SK-N-SH (cell line): Measurements from ENCODE around the gene PODNL1. TPM values are rescaled to one million over a fixed set of nuclear protein-coding genes. Genes with fewer than 3 reads are reported as not detected.

Source experiments
- CTCF ChIA-PET: fragments of 300-600, 350-600 bp; formaldehyde crosslinking; extraction: SDS; loops from one replicate; lab custom pipeline; 2021; lab: Yijun Ruan, JAX
- POLR2A ChIA-PET: fragments of 350-600 bp; sonication (Branson Sonifier 250); formaldehyde crosslinking; extraction: SDS; loops from one replicate; lab custom pipeline; 2020; ENCODE audit warnings: antibody characterized with exemption, inconsistent platforms; lab: Yijun Ruan, JAX
- DNase-seq: peaks from one replicate; pipeline ENCODE4 v3.0.0; 2012
- H2AFZ ChIP-seq: fragments of 200-600 bp; sonication (generic); 2 replicates; pipeline ENCODE4 v1.8.1; 2016; ENCODE audit warnings: antibody characterized with exemption, mild to moderate bottlenecking, low read depth
- H3F3A ChIP-seq: fragments of 200-600 bp; sonication (generic); replicated peaks from 2 replicates; pipeline ENCODE3; 2016; ENCODE audit warnings: antibody characterized with exemption, mild to moderate bottlenecking; ENCODE audit not compliant: insufficient read depth
- H3K27ac ChIP-seq, 2 experiments: fragments of 200-500 bp in 1 of 2; fragments of 200-600 bp in 1 of 2; sonication (Bioruptor generic) in 1 of 2; sonication (generic), shearing (Covaris generic) in 1 of 2; 2 replicates each; pipeline versions ENCODE4 v1.5.1 to v1.6.1; 2014 to 2016; ENCODE audit warnings: low read depth in 2 of 2, inconsistent platforms in 1 of 2, low read length in 1 of 2, mild to moderate bottlenecking in 1 of 2, mixed read lengths in 1 of 2
- H3K27me3 ChIP-seq: fragments of 200-600 bp; sonication (generic), shearing (Covaris generic); 2 replicates; pipeline ENCODE4 v1.6.1; 2016; ENCODE audit warnings: mixed run types; ENCODE audit not compliant: insufficient read depth
- H3K36me3 ChIP-seq, 2 experiments: fragments of 200-500 bp in 1 of 2; fragments of 200-600 bp in 1 of 2; sonication (Bioruptor generic) in 1 of 2; sonication (generic) in 1 of 2; replicated peaks in 1 of 2; 2 replicates each; pipeline versions ENCODE3 to v1.5.1; 2014 to 2016; ENCODE audit warnings: low read length in 1 of 2, mild to moderate bottlenecking in 1 of 2; ENCODE audit not compliant: insufficient read depth in 2 of 2, control insufficient read depth in 1 of 2
- H3K4me1 ChIP-seq, 2 experiments: fragments of 200-500 bp in 1 of 2; fragments of 200-600 bp in 1 of 2; sonication (Bioruptor generic) in 1 of 2; sonication (generic), shearing (Covaris generic) in 1 of 2; 2 replicates each; pipeline versions ENCODE4 v1.5.1 to v1.6.1; 2014 to 2016; ENCODE audit warnings: low read depth in 1 of 2, low read length in 1 of 2, mixed run types in 1 of 2; ENCODE audit not compliant: insufficient read depth in 2 of 2, control insufficient read depth in 1 of 2
- H3K4me2 ChIP-seq: fragments of 200-600 bp; sonication (generic), shearing (Covaris generic); 2 replicates; pipeline ENCODE4 v1.6.1; 2017; ENCODE audit warnings: mixed run types
- H3K4me3 ChIP-seq, 2 experiments: fragments of 200-500 bp in 1 of 2; fragments of 200-600 bp in 1 of 2; sonication (Bioruptor generic) in 1 of 2; sonication (generic), shearing (Covaris generic) in 1 of 2; 2 replicates each; pipeline versions ENCODE4 v1.5.1 to v1.8.1; 2014 to 2016; ENCODE audit warnings: low read depth in 2 of 2, inconsistent platforms in 1 of 2, low read length in 1 of 2, mild to moderate bottlenecking in 1 of 2, mixed read lengths in 1 of 2, moderate library complexity in 1 of 2
- H3K79me2 ChIP-seq: fragments of 200-600 bp; sonication (generic); 2 replicates; pipeline ENCODE4 v1.8.1; 2017; ENCODE audit warnings: mild to moderate bottlenecking; ENCODE audit not compliant: insufficient read depth
- H3K9ac ChIP-seq: fragments of 200-600 bp; sonication (generic); 2 replicates; pipeline ENCODE4 v1.6.1; 2017; ENCODE audit warnings: mixed run types
- H3K9me2 ChIP-seq: fragments of 200-600 bp; sonication (generic); 2 replicates; pipeline ENCODE4 v1.6.1; 2017; ENCODE audit warnings: mixed run types
- H3K9me3 ChIP-seq: fragments of 200-600 bp; sonication (generic); 2 replicates; pipeline ENCODE4 v1.6.1; 2017; ENCODE audit warnings: mixed run types, mild to moderate bottlenecking, moderate library complexity
- H4K20me1 ChIP-seq: fragments of 200-600 bp; sonication (generic); 2 replicates; pipeline ENCODE4 v1.6.1; 2017; ENCODE audit warnings: mild to moderate bottlenecking, mixed run types; ENCODE audit not compliant: insufficient read depth
- CHD2 ChIP-seq: fragments of 150-350 bp; IDR thresholded peaks from 2 replicates; pipeline ENCODE4 v1.6.1; 2018; ENCODE audit warnings: low read length; ENCODE audit not compliant: partially characterized antibody
- EZH2phosphoT487 ChIP-seq: fragments of 200-600 bp; sonication (generic); IDR thresholded peaks from 2 replicates; pipeline ENCODE4 v1.6.1; 2017; ENCODE audit warnings: low read depth, mixed run types, mild to moderate bottlenecking, antibody characterized with exemption, moderate library complexity, borderline replicate concordance
- FOSL2 ChIP-seq: IDR thresholded peaks from 2 replicates; pipeline ENCODE4 v1.4.0; 2012; ENCODE audit warnings: low read depth, mild to moderate bottlenecking, moderate library complexity, borderline replicate concordance
- FOXJ3 ChIP-seq: sonication (generic); formaldehyde crosslinking; IDR thresholded peaks from 2 replicates; pipeline ENCODE4 v1.5.1; 2020; ENCODE audit warnings: mild to moderate bottlenecking, missing genetic modification reagents
- FOXM1 ChIP-seq: IDR thresholded peaks from 2 replicates; pipeline ENCODE4 v1.4.0; 2012; ENCODE audit warnings: low read depth, mild to moderate bottlenecking
- GATA2 ChIP-seq: sonication (generic); formaldehyde crosslinking; IDR thresholded peaks from 2 replicates; pipeline ENCODE4 v1.5.0; 2020; ENCODE audit warnings: mild to moderate bottlenecking, missing genetic modification reagents
- MEF2A ChIP-seq: IDR thresholded peaks from 2 replicates; pipeline ENCODE4 v1.4.0; 2012; ENCODE audit warnings: low read depth, borderline replicate concordance
- MXI1 ChIP-seq: IDR thresholded peaks from 2 replicates; pipeline ENCODE4 v1.6.1; 2012; ENCODE audit warnings: mild to moderate bottlenecking, low read depth, low read length, improper control_type of control experiment
- POLR2AphosphoS5 ChIP-seq: IDR thresholded peaks from 2 replicates; pipeline ENCODE4 v1.6.1; 2012; ENCODE audit warnings: low read depth, low read length
- RAD21 ChIP-seq: IDR thresholded peaks from 2 replicates; pipeline ENCODE4 v1.6.1; 2012; ENCODE audit warnings: mild to moderate bottlenecking, low read length
- RXRA ChIP-seq: IDR thresholded peaks from 2 replicates; pipeline ENCODE4 v1.4.0; 2012; ENCODE audit warnings: low read depth, mild to moderate bottlenecking, borderline replicate concordance
- SMC3 ChIP-seq: IDR thresholded peaks from 2 replicates; pipeline ENCODE4 v1.6.1; 2012; ENCODE audit warnings: low read depth, low read length, improper control_type of control experiment
- TAF1 ChIP-seq: IDR thresholded peaks from 2 replicates; pipeline ENCODE4 v1.6.1; 2012; ENCODE audit warnings: low read depth, mild to moderate bottlenecking, low read length, moderate library complexity, borderline replicate concordance
- USF1 ChIP-seq: IDR thresholded peaks from 2 replicates; pipeline ENCODE4 v1.4.0; 2012; ENCODE audit warnings: low read depth, borderline replicate concordance
- WGBS: methylation state at CpG from one replicate; pipeline ENCODE4 v1.1.6; 2017; ENCODE audit warnings: low lambda C conversion rate; 5-methylcytosine and 5-hydroxymethylcytosine counted together
- polyA plus RNA-seq, 3 experiments: library from polyadenylated mRNA; depleted of rRNA; stranded (reverse); fragments of >200 nt; gene quantifications; 2 replicates each; pipeline ENCODE4 v1.2.3, GENCODE V29; 2012

PODNL1 gene
- polyA plus RNA-seq, 1 of the 3 experiments (the other 2 are of a cell fraction) = 7.5 TPM

GRCh38 chr19:13980340-13980739 lies 42.1 kb upstream of the PODNL1 start:
- Histone ChIP-seq H3F3A (peaks cover 3% of the 10 kb centered on the region), H3K9me3 (no peaks in the 10 kb centered on the region), H3K4me1 (peaks cover 0 to 23% of the 10 kb centered on the region in 2 experiments; a peak in 1 of 4 replicates), H2AFZ (no peak overlapping the region), H3K27me3 (no peaks in the 10 kb centered on the region), H4K20me1 (no peaks in the 10 kb centered on the region)
- ChIA-PET CTCF (interaction anchor here (0.7 to 1.5 kb wide), 5 partner anchors 27 to 101 kb away, joined by 3 to 6 read pairs (median 4); partner anchors contain the start of gene PODNL1), POLR2A (no interaction called here)
- DNase-seq = peak; percentile 80
- TF ChIP-seq GATA2 (CRISPR knock-in tag) (peak; percentile 88), TAF1 (no peak)
- TF ChIP-seq, all 33 proteins: peak for 1
- WGBS = 69% methylated on average over 9 of the region's 15 CpGs
- no peaks in the 10 kb centered on the region for H3K9me2 ChIP-seq
- no peak overlapping the region for H3K9ac ChIP-seq
- peak overlapping the region in 1 of 2 experiments; percentile 28; a peak in 1 of 4 replicates for H3K27ac ChIP-seq
- peaks cover 0 to 3% of the 10 kb centered on the region in 2 experiments for H3K36me3 ChIP-seq
- H3K4me2 ChIP-seq = no peak overlapping the region
- H3K4me3 ChIP-seq = no peak overlapping the region
- no peaks in the 10 kb centered on the region for H3K79me2 ChIP-seq

GRCh38 chr19:13979686-13980085 lies 41.5 kb upstream of the PODNL1 start:
- Histone ChIP-seq H3F3A (no peaks in the 10 kb centered on the region), H4K20me1 (no peaks in the 10 kb centered on the region), H3K4me1 (peaks cover 0 to 23% of the 10 kb centered on the region in 2 experiments; a peak in 1 of 4 replicates), H2AFZ (no peak overlapping the region), H3K4me2 (no peak overlapping the region), H3K9me3 (no peaks in the 10 kb centered on the region), H3K36me3 (peaks cover 0 to 3% of the 10 kb centered on the region in 2 experiments), H3K9ac (no peak overlapping the region), H3K27me3 (no peaks in the 10 kb centered on the region), H3K79me2 (no peaks in the 10 kb centered on the region), H3K9me2 (no peaks in the 10 kb centered on the region), H3K27ac (peak overlapping the region in 1 of 2 experiments; percentile 28; a peak in 1 of 4 replicates), H3K4me3 (no peak overlapping the region)
- TF ChIP-seq RAD21 (no peak), MEF2A (no peak), FOXM1 (no peak), USF1 (no peak), SMC3 (no peak), MXI1 (no peak), FOXJ3 (no peak), RXRA (no peak), FOSL2 (no peak), POLR2AphosphoS5 (no peak), CHD2 (no peak), EZH2phosphoT487 (no peak)
- DNase-seq = peak; percentile 51
- CTCF ChIA-PET = interaction anchor here (0.9 kb wide), 2 partner anchors 41 to 79 kb away, joined by 3 to 4 read pairs; partner anchors contain the start of gene PODNL1
- POLR2A ChIA-PET = no interaction called here
- WGBS = 95% methylated on average over 12 of the region's 12 CpGs
